Stimulated activated memory B cell treated with anti-CD40 and anti-IgM and Interleukin-4, amounts not matched to agents 10 μg/mL and 1 μg/mL and 100 μg/mL, for 72 hours (primary cell): ENCODE results near the gene CBLN4.

Experiments
- ATAC-seq: fragments of 150-1000 bp; cut with Tn5 transposase; 2 replicates; pipeline ENCODE4 v1.10.0; 2021
- H3K27ac Mint-ChIP-seq: one replicate; pipeline ENCODE4 v1.8.0; 2022; ENCODE audit warnings: mild to moderate bottlenecking, mixed read lengths
- H3K27me3 Mint-ChIP-seq: one replicate; pipeline ENCODE4 v1.8.0; 2022; ENCODE audit warnings: mixed read lengths
- H3K36me3 Mint-ChIP-seq: one replicate; pipeline ENCODE4 v1.8.0; 2022; ENCODE audit warnings: mixed read lengths
- H3K4me1 Mint-ChIP-seq: one replicate; pipeline ENCODE4 v1.8.0; 2022; ENCODE audit warnings: mixed read lengths
- H3K4me3 Mint-ChIP-seq: one replicate; pipeline ENCODE4 v1.8.0; 2022; ENCODE audit warnings: mild to moderate bottlenecking, moderate library complexity, mixed read lengths
- H3K9me3 Mint-ChIP-seq: one replicate; pipeline ENCODE4 v1.8.0; 2022; ENCODE audit warnings: mixed read lengths

CBLN4 gene

DNA sequence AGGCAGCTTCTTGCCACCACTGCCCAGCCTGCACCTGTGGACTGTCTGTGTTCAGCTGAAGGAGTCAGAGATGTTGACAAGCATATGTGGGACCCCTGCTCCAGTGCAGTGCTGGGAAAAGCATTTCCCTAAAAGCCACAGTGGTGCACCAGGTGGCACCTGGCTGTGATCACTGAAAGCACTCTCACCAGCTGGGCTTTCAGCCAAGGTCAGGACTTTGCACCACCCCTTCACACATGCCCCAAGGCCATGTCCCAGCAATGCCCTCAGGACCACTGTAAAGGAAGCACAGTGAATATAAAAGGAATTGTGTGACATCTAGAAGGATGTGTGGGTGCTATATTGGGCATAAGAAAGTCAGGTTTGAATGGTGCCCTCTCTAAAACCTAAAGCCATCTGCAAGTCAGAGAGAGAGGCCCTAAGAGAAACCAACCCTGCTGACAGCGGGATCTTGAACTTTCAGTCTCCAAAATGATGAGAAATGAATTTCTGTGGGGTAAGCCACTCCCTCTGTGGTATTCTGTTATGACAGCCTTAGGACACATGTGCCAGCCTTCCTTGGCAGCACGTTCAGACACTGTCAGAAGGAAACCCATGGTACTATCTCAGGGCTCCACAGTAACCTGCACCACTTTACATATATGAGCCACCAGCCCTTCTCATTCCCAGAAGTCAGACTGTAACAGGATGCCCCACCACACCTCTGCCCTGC lies 30.7 kb downstream of the CBLN4 start:
- Mint-ChIP-seq H3K9me3 (peaks cover 4% of the 10 kb centered on the region), H3K4me1 (no peaks in the 10 kb centered on the region), H3K4me3 (no peak overlapping the region), H3K36me3 (no peaks in the 10 kb centered on the region), H3K27me3 (no peaks in the 10 kb centered on the region), H3K27ac (no peak overlapping the region)
- ATAC-seq = no peak

DNA sequence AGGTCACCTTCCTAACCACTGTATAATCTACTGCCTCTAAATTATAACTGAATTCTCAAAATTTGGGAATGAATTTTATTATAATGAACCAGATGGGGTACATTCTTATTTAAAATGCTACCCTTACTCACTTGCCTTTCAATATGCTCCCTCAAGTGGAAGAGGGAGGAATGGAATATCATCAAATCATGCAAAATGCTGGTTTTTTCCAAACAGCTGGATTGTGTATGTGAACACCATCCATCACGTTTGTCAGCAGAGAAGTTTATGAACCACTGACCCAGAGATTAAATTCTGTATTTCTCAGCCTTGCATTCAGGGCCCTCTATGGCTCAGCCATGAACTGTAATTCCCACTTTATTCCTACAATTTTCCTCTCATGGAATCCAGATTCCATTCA lies 40.5 kb downstream of the CBLN4 start:
- Mint-ChIP-seq H3K27ac (no peak overlapping the region), H3K4me3 (no peak overlapping the region), H3K36me3 (no peaks in the 10 kb centered on the region), H3K4me1 (no peaks in the 10 kb centered on the region), H3K9me3 (peaks cover 9% of the 10 kb centered on the region), H3K27me3 (no peaks in the 10 kb centered on the region)
- no peak for ATAC-seq

DNA sequence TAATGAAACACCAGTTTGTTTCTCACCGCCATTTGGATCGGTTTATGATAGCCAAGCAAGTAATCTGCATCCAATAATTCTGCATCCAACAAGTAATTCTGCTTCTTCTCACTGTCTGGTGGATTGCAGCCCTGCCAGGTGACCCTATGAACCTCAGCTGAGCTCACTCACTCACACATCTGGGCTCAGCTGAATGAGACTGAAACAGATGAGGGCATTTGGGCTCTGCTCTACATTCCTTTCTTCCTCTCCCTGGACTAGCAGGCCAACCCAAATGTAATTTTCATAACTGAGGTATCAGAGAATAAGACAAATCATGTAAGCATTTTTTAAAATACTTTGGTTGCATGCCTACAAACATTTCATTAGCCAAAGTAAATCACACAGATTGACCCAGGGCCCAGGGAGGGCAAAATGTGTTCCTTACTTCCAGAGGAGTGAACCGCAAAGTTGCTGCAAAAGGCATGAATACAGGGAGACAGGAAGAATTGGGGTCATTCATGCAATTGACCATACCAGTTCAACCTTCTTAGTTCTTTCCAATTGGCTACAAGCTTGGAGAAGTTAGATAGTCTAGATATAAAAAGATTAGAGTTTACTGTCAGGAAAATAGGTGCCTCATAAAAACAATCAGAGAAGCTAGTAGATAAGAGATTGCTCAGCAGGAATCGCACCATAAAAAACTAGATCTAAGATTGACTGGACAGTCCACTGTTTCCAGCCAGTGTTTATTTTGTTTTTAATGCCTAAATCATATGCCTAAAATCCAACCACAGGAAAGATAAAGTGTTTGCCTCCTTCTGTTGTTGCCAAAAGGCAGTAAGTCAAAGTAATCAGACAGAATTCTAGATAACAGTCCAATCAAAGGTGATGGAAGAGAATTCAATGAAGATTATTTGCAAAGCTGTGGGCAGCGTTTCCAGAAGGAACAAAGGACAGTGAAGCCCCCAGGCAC lies 43.7 kb downstream of the CBLN4 start:
- H3K27me3 Mint-ChIP-seq = no peaks in the 10 kb centered on the region
- H3K27ac Mint-ChIP-seq = no peak overlapping the region
- no peak for ATAC-seq
- no peak overlapping the region for H3K4me3 Mint-ChIP-seq
- no peaks in the 10 kb centered on the region for H3K36me3 Mint-ChIP-seq
- H3K9me3 Mint-ChIP-seq = no peaks in the 10 kb centered on the region
- H3K4me1 Mint-ChIP-seq = no peaks in the 10 kb centered on the region

DNA sequence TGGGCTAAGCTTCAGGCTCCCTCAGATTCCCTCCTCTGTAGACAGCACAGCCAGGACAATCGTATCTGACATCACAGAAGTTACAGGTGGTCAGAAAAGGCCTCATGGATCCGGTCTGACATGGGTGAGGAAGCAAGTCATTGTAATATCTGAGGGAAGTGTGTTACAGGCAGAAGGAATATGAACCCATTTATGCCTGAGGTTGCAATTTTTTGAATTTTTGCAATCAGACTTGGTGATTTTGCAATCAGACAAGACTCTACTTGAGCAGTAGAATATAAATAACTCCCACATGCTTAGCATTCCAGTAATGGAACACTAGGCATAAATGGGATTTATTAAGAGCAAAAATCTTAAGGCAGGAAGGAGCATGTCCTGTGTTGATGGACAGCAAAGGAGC lies 52.1 kb downstream of the CBLN4 start:
- H3K27me3 Mint-ChIP-seq = no peaks in the 10 kb centered on the region
- H3K4me1 Mint-ChIP-seq = no peaks in the 10 kb centered on the region
- peaks cover 7% of the 10 kb centered on the region for H3K9me3 Mint-ChIP-seq
- no peak overlapping the region for H3K27ac Mint-ChIP-seq
- H3K4me3 Mint-ChIP-seq = no peak overlapping the region
- no peak for ATAC-seq
- H3K36me3 Mint-ChIP-seq = no peaks in the 10 kb centered on the region

DNA sequence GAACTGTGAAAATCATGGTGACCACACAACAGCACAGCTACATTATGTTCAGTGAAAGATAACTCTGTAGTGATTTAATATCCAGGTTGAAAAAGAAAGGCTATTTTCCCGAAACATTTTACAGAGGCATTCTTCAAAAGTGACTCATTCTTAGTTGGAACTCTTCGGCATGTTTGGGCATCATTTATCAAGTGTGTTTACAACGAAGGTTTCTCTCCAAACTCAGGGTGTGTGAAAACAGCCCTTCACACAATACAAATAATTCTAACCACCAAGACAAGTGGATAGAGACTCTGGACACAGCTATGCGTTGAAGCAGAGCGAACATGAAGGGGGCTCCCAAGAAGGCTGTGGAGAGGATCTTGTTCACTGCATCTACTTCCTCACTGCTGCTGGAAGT lies 57.6 kb downstream of the CBLN4 start:
- H3K4me1 Mint-ChIP-seq = no peaks in the 10 kb centered on the region
- H3K27ac Mint-ChIP-seq = no peak overlapping the region
- no peaks in the 10 kb centered on the region for H3K36me3 Mint-ChIP-seq
- H3K4me3 Mint-ChIP-seq = no peak overlapping the region
- peaks cover 12% of the 10 kb centered on the region for H3K9me3 Mint-ChIP-seq
- H3K27me3 Mint-ChIP-seq = no peaks in the 10 kb centered on the region
- ATAC-seq = no peak
